Esophagus muscularis mucosa (tissue), 4 donors: ENCODE data around the gene DAB1. TPM values are rescaled to one million over a fixed set of nuclear protein-coding genes. Genes with fewer than 3 reads are reported as not detected.

ENCODE experiments used
- DNase-seq: peaks from one replicate; pipeline ENCODE4 v3.0.0-alpha.2; 2017; ENCODE audit errors: extremely low spot score
- H3K27ac ChIP-seq, 4 donors: fragments of 200-600 bp; sonication (generic); replicated peaks in 1 of 4; 1 replicate in 3 of 4; 2 replicates in 1 of 4; pipeline ENCODE4 v1.5.1; 2016 to 2019; ENCODE audit warnings: mild to moderate bottlenecking in 1 of 4
- H3K27me3 ChIP-seq, 4 donors: fragments of 200-600 bp; sonication (generic); one replicate each; pipeline versions ENCODE4 v1.5.1 to v1.6.0; 2016 to 2019
- H3K36me3 ChIP-seq, 4 donors: fragments of 200-600 bp; sonication (generic); one replicate each; pipeline ENCODE4 v1.5.1; 2016 to 2019
- H3K4me1 ChIP-seq, 4 donors: fragments of 200-600 bp; sonication (generic); one replicate each; pipeline ENCODE4 v1.5.1; 2016 to 2019
- H3K4me3 ChIP-seq, 4 donors: fragments of 200-600 bp; sonication (generic); 1 replicate in 2 of 4; 2 replicates in 2 of 4; pipeline ENCODE4 v1.5.1; 2016 to 2019; ENCODE audit warnings: mild to moderate bottlenecking in 4 of 4, moderate library complexity in 1 of 4
- H3K9me3 ChIP-seq, 4 donors: fragments of 200-600 bp; sonication (generic); 1 replicate in 3 of 4; 2 replicates in 1 of 4; pipeline ENCODE4 v1.5.1; 2016 to 2019
- CTCF ChIP-seq, 3 experiments: fragments of 200-600 bp in 2 of 3; fragments of 450-650 bp in 1 of 3; sonication (generic) in 2 of 3; IDR thresholded peaks; one replicate each; pipeline ENCODE4 v1.5.1; 2017 to 2019; ENCODE audit warnings: antibody characterized with exemption in 3 of 3, mild to moderate bottlenecking in 2 of 3, moderate library complexity in 1 of 3
- EP300 ChIP-seq: sonication (generic); formaldehyde crosslinking; IDR thresholded peaks from one replicate; pipeline ENCODE4 v1.6.1; 2017; ENCODE audit warnings: antibody characterized with exemption
- POLR2A ChIP-seq: fragments of 450-650 bp; IDR thresholded peaks from one replicate; pipeline ENCODE4 v1.6.1; 2017; ENCODE audit warnings: antibody characterized with exemption, moderate library complexity, mild to moderate bottlenecking, low read depth
- POLR2AphosphoS5 ChIP-seq, 2 donors: sonication (generic); formaldehyde crosslinking; IDR thresholded peaks; one replicate each; pipeline ENCODE4 v1.6.1; 2017; ENCODE audit warnings: antibody characterized with exemption in 2 of 2
- WGBS: methylation state at CpG from one replicate; pipeline ENCODE4 v1.1.5; 2018; 5-methylcytosine and 5-hydroxymethylcytosine counted together
- intact Hi-C: fragments of 100-400 bp; cut with DNase I; formaldehyde crosslinking; loops from one replicate; pipeline ENCODE4 v1.15.1; 2023
- total RNA-seq, 4 donors: library from RNA; depleted of rRNA; stranded (reverse); fragments of >200 nt; gene quantifications; one replicate each; pipeline versions ENCODE4 v1.1.0 to v1.2.1, GENCODE V29; 2016

Gene DAB1
- total RNA-seq, 4 donors from 2014 or later = 0.26 to 1.3 (median 0.37) TPM

- Histone ChIP-seq H3K36me3 (no peaks in the 10 kb centered on the region), H3K27me3 (peaks cover 0 to 6% (median 0%) of the 10 kb centered on the region in 4 donors), H3K27ac (no peak overlapping the region), H3K4me3 (no peak overlapping the region), H3K9me3 (no peaks in the 10 kb centered on the region), H3K4me1 (peaks cover 0 to 11% (median 6%) of the 10 kb centered on the region in 4 donors)
- 50% methylated on average over 1 of the region's 1 CpG for WGBS
- DNase-seq = no peak
- intact Hi-C loops = no loop called here
- TF ChIP-seq POLR2AphosphoS5 (IDR thresholded peaks at IDR 0.05) (no peak), POLR2A (no peak), CTCF (IDR thresholded peaks at IDR 0.05) (no peak), EP300 (no peak)
These were observed 20.7 kb downstream of the DAB1 start for GRCh38 chr1:57403201-57403600.

DNA sequence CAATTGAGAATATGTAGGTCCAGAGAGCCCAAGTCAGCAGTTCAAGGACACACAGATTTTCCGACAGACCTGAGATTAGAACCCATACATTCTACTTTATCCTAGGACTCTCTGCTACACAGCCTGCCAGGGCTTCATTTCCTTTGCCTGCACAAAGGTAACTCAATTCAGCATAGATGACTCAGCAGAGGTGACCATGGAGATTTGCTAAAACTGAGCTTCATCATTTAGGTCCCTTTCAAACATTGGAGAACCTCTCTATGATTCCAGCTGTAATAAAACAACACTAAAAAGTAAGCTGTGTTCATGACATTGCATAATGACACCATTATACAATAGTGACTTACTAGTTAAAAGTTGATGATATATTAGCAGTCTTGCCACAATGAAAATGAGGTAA lies 22.2 kb downstream of the DAB1 start:
- Histone ChIP-seq H3K36me3 (no peaks in the 10 kb centered on the region), H3K4me1 (no peaks in the 10 kb centered on the region), H3K9me3 (no peaks in the 10 kb centered on the region), H3K27me3 (peaks cover 0 to 6% (median 0%) of the 10 kb centered on the region in 4 donors), H3K4me3 (no peak overlapping the region), H3K27ac (no peak overlapping the region)
- DNase-seq = no peak
- TF ChIP-seq POLR2A = no peak
- no peak for TF ChIP-seq CTCF (IDR thresholded peaks at IDR 0.05)
- TF ChIP-seq EP300 = no peak
- no peak for TF ChIP-seq POLR2AphosphoS5 (IDR thresholded peaks at IDR 0.05)
- whole genome bisulfite sequencing = 100% methylated on average over 1 of the region's 1 CpG
- intact Hi-C loops = no loop called here

DNA sequence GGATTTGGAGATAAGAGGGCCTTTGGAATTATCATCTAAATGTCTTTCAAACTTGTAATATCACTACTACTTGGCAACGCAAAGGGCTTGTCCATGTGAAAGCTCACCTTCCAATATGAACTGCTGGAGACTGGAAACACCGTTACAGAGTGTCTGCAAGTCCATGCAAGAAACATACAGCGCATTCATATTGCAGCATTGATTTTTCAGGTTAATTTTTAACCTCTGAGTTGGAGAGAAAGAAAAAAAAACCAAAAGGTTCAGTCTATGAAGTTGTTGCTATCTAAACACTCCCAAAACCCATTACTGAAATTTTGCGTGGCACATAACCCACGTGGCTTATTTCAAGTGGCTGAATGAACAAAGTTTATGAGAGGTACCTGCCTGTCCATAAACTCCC lies 23.8 kb downstream of the DAB1 start:
- peaks cover 0 to 6% (median 0%) of the 10 kb centered on the region in 4 donors for H3K27me3 ChIP-seq
- H3K4me1 ChIP-seq = no peaks in the 10 kb centered on the region
- intact Hi-C loops = no loop called here
- WGBS = 94% methylated on average over 5 of the region's 5 CpGs
- TF ChIP-seq CTCF (IDR thresholded peaks at IDR 0.05) = no peak
- TF ChIP-seq POLR2AphosphoS5 (IDR thresholded peaks at IDR 0.05) = no peak
- TF ChIP-seq EP300 = no peak
- TF ChIP-seq POLR2A = no peak
- H3K27ac ChIP-seq = no peak overlapping the region
- no peak for DNase-seq
- H3K4me3 ChIP-seq = no peak overlapping the region
- H3K36me3 ChIP-seq = no peaks in the 10 kb centered on the region
- no peaks in the 10 kb centered on the region for H3K9me3 ChIP-seq

- intact Hi-C loops = no loop called here
- TF ChIP-seq EP300 (no peak), CTCF (IDR thresholded peaks at IDR 0.05) (no peak), POLR2AphosphoS5 (IDR thresholded peaks at IDR 0.05) (no peak), POLR2A (no peak)
- no peaks in the 10 kb centered on the region for H3K4me1 ChIP-seq
- no peaks in the 10 kb centered on the region for H3K9me3 ChIP-seq
- no peak overlapping the region for H3K4me3 ChIP-seq
- DNase-seq = no peak
- WGBS = 67% methylated on average over 6 of the region's 6 CpGs
- H3K27me3 ChIP-seq = no peaks in the 10 kb centered on the region
- no peak overlapping the region for H3K27ac ChIP-seq
- no peaks in the 10 kb centered on the region for H3K36me3 ChIP-seq
These were observed 30.7 kb downstream of the DAB1 start for GRCh38 chr1:57393058-57393584.

DNA sequence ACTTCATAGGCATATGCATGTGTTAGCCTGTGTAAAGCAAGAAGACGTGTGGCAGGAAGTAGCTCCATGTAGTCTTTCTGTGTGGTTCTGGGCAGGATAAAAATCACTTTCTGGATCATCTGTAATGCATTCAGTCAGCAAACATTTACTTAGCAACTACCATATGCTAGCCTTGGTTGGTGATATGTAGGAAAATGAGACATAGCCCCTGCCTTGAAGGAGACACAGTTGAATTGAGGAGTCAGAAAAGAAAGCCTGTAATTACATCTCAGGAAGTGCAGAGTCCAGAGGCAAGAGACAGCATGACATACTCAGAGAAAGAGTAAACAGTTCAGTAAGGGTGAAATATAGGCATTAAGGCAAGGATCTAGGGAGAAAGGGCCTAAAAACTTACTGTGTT lies 38.5 kb downstream of the DAB1 start:
- Histone ChIP-seq H3K9me3 (no peaks in the 10 kb centered on the region), H3K4me1 (no peaks in the 10 kb centered on the region), H3K4me3 (no peak overlapping the region), H3K36me3 (no peaks in the 10 kb centered on the region), H3K27me3 (no peaks in the 10 kb centered on the region), H3K27ac (no peak overlapping the region)
- TF ChIP-seq POLR2A (no peak), CTCF (IDR thresholded peaks at IDR 0.05) (no peak), POLR2AphosphoS5 (IDR thresholded peaks at IDR 0.05) (no peak), EP300 (no peak)
- intact Hi-C loops = no loop called here
- no peak for DNase-seq
- 74% methylated on average over 1 of the region's 1 CpG for WGBS
